Subcutaneous adipose tissue (tissue), 4 donors: ENCODE measurements around the gene CFAP410. TPM values are rescaled to one million over a fixed set of nuclear protein-coding genes. Genes with fewer than 3 reads are reported as not detected.

Experiments
- CTCF ChIP-seq: fragments of 450-650 bp; IDR thresholded peaks from one replicate; pipeline ENCODE4 v1.5.1; 2016; ENCODE audit warnings: low read depth, mild to moderate bottlenecking, control low read depth, antibody characterized with exemption, moderate library complexity
- total RNA-seq, 4 donors: library from RNA; depleted of rRNA; stranded (reverse); fragments of >200 nt; gene quantifications; one replicate each; pipeline ENCODE4 v1.1.0, GENCODE V29; 2016

Gene CFAP410
- total RNA-seq, 4 donors from 2014 or later: 9.1 to 56.7 (median 23.1) TPM

- TF ChIP-seq CTCF: no peak
Measured at GRCh38 chr21:44305691-44306090, 33.5 kb downstream of the CFAP410 start.

DNA sequence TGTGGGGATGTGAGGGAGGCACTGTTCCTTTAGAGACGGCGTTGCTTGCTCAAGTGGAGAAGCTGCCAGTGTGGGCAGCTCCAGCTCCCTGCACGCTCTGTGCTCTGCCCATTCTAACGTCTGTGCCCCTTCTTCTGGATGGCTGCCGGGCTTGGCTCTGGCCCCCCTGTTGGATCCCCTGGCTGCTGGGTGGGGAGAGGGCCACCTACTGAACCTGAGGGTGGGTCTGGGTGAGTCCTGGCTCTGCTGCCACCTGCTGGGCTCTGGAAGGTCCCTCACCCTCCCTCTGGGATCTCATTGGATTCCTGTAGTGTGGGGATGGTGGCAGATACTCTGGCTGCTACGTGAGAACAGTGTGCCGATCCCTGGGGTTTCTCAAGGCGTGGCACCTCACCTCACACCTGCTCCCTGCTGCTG is 34.3 kb downstream of the CFAP410 start:
- no peak for TF ChIP-seq CTCF

GRCh38 chr21:44304011-44304616 is 35.1 kb downstream of the CFAP410 start:
- no peak for TF ChIP-seq CTCF

GRCh38 chr21:44303490-44303981 is 35.7 kb downstream of the CFAP410 start:
- no peak for TF ChIP-seq CTCF

DNA sequence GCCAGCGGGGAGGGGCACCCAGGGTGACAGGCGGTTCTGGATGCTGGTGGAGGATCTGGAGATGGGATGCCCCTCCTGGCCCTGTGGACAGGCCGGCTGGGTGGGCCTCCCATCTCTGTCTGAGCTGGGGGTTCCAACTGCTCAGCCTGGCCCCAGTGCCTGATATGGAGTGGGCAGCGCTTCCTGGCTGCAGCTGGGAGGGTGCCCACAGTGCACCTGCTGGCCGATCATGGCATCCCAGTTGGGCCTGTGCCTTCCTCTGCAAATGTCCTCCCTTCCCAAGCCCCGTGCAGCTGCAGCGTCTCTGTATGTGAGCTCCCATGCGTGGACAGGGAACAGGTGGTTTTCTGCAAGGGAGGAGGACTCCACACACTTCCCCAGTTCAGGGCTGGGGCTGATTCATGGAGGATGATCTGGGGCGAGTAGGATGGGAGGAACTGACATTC is 37.2 kb downstream of the CFAP410 start:
- no peak for TF ChIP-seq CTCF

DNA sequence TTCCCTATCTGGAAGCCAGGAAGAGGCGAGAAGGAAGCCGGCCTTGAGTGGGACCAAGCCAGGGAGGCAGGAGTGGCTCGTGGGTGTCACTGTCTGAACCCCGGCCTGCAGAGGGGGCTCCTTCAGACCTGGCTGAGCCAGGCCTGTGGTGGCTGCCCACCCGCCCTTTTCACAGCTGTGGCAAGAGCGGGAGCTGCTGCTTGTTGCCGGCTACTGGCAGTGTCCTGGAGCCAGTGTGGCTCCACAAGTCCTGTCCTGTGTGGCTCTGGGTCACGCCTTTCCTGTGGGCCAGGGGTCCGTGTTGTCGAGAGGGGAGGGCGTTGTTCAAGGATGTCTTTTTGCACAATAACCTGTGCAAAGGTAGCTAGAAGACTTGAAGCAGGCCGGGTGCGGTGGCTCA is 38.0 kb downstream of the CFAP410 start:
- TF ChIP-seq CTCF: no peak

GRCh38 chr21:44300262-44300959 is 38.8 kb downstream of the CFAP410 start:
- no peak for TF ChIP-seq CTCF
